Stimulated activated CD4-positive, alpha-beta T cell treated with anti-CD3 and anti-CD28 coated beads, Interleukin-12 subunit alpha, Interleukin-12 subunit beta, amount 100 ng/mL, for 24 hours (primary cell): ENCODE results near the gene PDE4B.

Experiments used
- DNase-seq, 2 experiments: peaks; one replicate each; pipeline ENCODE4 v3.0.0-alpha.2; 2020; ENCODE audit warnings: low read depth in 2 of 2

PDE4B gene

DNA sequence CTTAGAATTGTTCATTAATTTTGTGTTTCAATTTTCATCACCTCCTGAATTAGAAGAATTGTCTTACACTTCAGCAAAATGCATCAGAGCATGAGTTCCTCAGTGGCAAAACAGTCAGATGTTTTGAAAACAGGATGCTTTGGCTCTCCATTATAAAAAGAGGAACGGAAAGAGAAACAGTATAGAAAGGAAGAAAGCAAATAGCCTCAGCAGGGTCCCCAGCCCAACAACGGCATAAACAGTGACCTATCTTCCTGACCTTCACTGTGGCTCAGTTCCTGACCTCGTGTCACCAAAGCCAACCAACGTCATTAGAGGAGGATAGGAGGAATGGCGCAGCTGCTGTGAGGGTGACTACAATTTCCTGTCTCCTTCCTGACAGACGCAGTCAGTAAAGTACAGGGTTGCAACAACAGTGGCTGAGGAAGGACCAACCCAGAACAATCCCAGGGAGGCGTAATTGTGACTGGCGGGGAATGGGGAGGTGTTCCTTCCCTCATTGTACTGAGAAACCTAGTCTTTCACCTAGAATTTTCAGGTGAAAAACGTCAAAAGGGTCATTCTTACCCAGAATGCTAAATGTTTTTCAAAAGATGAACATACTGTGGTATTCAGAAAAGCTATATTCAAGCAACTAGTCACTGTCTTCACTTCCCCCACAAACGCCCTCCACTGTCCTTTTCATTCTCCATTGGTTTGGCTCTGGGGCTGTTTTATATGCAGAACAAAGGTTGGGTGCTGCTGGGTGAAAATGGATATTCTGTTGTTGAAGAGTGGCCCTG, 543.4 kb downstream of the PDE4B start:
- DNase-seq, result peak; percentile 41 to 51

DNA sequence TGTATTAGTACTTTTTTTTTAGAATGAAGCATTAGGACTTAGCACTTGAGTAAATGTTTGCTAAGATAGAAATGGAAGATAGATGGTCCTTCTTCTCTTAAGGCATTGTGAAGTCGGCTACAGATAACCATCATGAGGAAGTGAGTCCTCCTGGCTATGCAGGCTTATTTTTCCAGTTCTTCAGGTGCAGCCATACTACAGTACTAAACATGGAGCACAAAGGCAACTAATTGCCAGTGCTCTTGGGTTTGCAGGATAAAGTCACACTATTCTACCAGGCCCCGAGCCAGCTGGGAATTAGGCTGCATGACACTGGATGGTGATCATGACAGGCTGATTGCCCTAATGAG, 543.9 kb downstream of the PDE4B start:
- no peak for DNase-seq

DNA sequence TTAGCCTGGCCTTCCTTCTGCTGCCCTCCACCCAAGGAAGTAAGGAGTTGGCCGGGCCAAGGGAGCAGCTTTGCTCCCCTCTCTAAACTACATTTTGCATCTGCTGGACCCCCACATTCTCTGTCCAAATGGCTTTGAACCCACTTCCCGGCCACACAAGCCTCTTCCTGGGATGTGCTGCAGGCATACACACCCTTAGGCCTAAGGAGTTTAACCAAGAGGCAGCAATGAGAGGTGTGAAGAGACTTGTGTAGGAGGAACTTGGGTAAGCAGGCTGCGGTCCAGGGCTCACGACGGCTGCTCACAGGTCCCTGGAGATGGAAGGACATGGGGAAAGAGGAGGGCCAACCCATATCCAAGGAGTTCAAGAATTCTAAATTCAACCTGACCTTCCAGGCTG, 544.6 kb downstream of the PDE4B start:
- DNase-seq, result no peak

DNA sequence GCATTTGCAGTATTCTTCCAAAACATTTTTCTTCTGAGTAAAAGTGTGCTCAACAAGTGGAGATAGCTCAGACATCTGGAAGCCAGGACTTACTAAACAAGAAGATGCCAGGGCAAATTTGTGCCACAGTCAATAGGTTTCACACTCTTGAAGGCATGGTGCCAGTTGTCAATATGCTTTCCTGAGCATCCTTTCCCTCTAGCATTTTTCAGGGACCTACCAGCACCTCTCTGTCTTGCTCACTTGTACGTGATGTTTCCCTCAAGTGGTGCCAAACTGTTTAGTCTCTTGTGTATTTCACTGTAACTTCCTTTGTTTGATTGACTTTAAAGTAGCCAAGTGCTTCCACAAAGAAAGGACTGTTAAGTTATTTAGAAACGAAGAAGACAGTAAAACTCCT, 547.2 kb downstream of the PDE4B start:
- DNase-seq, result no peak

DNA sequence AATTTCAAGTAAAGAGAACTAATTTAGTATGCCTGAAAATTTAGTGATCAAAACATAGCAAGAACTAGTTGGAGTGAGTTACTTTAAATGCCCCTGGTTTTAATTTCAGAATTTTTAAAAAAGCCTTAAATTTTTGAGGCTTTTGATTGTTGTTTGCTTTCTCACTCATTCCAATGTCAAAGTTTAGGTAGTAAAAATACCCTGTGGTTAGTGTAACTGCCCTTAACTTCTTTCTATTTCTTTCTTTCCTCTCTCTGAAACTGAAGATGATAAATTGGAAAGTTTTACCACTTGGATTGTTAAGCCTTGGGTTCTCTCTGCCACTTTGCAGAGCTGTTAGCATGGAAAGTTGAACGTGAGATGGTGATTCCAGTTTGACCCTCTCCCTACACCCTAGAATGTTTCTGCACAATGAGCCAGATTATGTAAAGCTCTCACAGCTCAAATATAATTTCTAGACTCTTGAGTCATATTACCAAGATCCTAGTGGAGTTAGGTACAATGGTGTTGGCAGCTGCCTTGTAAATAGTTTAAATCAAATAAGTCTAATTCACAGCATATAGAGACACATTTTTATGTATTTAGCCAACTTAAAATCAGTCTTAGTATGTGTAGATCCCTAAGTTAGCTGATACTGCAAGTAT, 548.9 kb downstream of the PDE4B start:
- no peak for DNase-seq

DNA sequence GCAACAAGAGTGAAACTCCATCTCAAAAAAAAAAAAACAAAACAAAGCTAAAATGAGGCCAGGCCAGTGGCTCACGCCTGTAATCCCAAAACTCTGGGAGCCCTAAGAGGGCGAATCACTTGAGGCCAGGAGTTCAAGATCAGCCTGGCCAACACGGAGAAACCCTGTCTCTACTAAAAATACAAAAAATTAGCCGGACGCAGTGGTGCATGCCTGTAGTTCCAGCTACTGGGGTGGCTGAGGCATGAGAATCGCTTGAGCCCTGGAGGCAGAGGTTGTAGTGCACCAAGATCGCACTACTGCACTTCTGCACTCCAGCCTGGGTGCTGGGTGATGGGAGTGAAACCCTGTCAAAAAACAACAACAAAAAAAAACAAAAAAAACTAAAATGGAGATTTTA, 550.0 kb downstream of the PDE4B start:
- no peak for DNase-seq

DNA sequence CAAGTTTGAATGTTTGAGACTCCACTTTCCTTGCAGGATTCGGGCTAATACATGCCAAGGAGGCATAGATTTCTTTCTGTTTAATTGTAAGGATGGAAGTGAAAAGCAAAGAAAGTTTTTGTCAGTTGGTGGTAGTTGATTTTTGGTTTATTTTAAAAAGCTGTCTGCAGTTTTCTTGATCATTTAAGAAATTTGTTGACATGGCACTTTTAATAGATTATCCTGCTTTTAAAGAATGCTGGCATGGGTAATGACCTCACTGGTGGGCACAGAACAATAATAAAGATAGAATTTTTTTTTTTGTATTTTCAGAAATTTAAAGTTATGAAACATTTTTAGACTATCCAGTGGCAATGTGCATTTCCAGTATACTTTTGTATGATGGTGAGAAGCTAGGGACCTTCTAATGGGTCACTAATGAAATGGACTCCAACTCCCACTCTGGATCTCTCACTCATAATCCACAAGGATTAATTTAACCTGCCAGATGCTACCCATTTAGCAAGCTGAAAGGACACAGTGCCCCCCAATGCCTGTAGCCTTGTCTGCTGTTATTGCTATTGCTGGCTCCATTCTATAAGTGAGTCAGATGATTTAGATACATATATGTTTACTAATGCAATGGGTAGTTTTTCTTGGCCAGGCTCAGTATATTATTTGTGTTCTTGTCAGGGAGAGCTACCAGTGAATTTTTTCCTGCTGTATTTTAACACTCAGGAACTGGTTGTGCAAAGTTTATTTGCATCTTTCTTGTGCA, 551.1 kb downstream of the PDE4B start:
- DNase-seq, result no peak

DNA sequence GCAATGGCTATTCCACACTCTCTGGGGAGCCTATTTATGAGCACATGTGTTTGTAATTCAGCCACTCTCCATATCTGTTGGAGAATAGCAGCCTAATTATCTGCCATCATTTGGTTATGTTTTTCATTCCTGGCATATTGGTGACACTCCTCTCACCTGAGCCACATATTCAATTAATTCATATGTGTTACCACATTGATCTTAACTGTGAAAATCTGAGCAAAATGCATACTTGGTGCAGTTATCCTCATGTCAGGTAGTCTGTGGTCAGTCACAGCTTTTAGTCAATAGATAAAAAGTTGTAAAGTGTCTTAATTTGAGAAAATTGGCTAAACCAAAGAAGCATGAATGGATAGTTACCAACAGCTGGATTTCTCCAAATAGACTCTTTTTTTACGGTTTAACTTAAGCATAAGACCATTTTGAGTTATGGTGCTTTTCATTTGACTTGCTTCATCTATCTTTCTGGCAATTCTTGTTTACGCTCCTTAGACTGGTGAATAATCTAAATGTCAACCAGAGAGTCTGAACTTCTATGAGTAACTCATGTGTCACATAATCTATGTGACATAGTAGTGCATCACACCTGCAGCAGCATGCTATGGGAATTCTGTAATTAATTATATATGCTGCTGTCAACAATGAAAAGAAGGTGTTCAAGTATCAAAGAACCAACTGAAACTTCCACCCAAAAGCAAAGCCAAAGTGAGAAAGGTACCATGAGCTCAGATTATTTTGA, 553.5 kb downstream of the PDE4B start:
- no peak for DNase-seq

DNA sequence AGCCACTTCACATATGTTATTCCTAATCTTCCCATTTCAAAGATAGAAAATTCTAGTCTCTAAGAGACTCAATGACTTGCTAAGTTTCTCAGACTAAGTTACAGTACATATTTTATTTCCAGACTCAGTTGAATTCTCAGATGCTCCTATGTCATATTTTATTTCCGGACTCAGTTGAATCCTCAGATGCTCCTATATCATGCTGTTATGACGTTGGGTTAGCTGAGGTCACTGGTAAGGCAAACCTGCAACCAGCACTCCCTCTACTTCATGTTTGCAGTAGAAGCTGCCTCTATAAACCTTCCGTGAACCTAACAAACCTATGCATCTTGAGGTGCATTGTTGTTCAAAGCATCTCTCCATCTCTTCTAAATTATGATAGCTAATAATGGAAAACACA, 554.2 kb downstream of the PDE4B start:
- no peak for DNase-seq

DNA sequence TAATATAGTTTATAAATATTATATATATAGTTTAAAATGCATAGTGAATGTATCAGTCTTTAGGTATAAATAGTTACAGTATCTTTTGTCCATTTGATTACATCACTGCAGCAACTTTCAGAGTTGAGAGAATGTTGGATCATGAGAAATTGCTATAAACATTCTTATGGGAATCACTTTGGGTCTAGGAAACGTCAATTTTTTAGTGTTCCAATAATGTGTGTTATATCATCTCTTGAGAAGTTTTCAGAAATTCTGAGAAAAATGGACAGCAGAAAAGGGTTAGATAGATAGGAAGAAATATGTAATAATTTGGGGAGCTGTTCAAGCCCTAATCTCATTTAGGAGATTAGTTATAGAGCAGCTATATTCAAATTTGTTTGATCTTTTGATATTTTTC, 556.1 kb downstream of the PDE4B start:
- no peak for DNase-seq

DNA sequence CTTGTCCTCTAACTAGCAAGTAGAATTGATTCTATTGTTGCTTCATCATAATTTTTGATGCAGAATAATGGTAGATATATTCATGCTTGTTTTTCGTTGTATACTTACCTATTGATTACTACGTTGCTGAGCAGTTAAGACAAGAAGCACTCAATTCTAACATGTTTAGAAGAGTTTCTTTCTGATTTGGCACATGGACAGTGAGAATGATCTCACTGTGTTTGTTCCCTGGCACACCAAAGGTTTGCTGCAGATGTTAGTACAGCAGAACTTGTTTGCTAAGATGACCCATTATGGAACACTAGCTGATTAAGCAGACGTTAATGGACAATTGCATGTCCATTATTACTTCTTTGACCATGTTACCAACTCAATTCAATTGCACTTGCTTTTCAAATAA, 556.5 kb downstream of the PDE4B start:
- no peak for DNase-seq

DNA sequence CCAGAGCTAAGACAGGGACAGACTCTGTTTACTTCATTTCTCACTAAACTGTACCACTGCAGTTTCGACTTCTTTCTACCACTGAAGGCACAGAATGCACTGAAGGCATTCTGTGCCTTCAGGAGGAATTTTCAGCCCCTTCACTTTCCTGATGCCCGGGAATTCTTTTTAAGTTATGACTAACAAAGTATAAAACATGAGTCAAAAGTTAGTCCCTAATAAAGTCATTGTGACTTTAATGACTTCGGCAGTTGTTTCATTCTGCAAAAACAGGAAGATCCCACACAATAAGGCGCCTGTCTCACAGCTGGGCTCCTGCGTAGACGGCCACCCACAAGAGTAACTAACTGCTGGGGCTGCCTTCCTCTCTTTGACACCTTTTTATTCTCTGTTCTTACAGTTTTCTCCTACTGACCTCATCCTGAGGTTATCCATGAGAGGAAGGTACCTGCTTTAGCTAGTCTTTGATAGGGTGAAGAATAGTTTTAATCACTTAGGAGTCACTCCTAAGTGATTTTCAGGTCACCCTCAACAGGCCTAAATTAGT, 557.4 kb downstream of the PDE4B start:
- DNase-seq, result no peak

DNA sequence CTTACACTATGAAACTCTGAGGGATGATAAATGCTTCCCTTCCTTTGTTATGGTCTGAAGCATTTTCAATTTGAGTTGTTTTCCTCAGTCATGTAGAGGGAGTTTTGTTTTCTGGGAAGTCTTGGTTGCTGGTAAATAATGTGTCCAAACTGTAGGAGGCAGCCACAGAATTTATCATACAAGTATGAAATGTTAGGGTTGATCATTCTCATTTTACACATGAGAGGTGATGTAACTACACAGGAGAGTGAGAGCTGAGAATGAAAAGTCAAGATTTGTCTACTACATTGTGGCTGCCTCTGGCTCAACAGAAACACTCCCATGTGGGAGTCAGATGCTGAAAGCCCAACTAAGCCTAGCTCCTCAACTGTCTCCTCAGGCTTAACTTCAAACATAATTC, 558.8 kb downstream of the PDE4B start:
- DNase-seq, result no peak

DNA sequence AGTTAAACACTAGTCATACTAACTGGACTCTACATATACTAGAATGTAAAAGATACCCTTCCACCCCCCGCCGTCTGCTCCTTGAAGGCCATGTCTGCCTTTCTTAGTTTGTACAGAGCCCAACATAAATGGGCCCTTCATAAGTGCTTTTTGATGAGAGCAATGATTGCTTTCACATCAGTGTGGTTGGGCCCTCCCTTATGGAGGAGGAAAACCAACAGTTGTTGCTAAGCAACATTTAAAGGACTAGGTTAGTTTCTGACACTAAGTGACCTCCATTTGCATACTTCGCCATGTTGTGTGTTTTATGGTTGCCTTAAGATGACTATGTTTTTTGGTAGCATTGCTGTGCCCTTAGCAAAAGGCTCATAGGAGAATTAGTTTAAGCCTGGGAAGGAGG, 559.2 kb downstream of the PDE4B start:
- no peak for DNase-seq

DNA sequence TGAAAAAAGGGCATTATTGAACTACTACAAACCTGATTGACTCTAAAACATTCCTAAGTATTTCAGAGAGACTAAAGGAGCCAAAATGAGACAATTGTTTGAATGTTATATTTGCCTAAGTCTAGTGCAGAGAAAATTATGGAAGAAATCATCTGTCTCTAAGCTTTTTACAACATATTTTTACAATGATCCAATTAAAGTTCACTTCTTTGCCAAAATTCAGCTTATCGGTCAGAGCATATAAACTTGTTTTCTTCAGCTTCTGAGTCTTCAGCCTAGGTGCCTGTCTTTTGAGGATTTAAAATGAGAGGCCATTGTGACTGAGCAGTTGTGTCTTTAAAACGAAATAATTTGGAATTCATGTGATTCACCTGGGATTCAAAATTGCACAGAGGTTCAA, 560.1 kb downstream of the PDE4B start:
- no peak for DNase-seq

DNA sequence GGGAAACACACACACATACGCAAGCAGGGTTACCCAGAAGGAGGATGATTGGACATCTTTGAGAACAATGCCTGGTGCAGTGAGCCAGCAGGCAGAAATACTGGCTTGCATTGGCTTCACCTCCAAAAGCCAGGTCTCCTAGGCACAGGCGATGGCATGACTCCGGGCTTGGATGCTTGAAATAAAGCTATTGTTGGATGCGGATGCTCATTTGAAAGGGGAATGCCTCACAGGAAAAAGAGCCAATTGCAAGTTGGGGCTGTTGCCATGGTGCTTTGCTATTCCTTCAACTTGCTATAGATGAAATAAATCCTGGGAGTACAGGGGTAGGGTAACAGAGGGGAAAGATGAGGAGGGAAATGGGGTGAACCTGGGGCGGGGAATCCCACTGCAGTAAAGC, 560.6 kb downstream of the PDE4B start:
- no peak for DNase-seq

DNA sequence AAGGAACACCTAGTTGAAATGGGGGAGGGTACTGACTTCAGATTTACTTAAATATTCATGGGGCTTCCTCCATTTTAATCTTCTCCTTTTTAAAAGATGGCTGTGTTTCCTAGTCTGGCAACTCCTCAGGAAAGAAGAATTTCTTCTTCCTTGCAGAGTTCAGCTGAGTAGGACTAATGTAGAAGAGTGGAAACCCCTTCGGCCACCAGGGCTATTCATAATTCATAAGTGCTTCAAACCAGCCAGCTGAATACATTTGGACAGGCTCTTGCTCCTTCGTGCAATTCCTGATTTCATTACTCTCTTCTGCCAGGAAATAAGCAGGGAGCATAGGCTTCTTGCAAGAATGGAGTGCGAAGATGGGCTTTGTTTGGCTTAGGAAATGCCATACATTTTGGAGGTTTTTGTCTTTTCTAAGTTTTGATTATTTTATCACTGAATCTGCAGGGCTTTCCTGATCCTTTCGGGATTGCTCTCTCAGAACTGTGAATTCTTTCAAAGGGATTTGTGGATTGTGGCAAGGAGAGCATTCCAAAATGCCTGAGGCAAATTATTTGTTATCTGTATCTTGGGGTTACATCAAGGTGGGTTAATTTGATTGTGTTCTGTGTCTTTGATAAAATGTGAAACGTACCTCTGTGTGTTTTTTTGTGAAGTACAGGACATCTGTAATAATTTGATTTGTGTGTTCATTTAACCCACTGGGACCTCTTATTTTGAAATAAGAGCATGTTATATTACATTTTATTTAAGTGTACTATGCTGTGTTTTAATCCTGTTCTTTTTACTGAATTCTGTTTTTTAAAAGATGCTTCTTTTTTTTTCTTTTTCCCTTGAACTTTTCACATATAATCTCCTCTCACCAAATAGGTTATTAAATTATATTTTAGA, 561.9 kb downstream of the PDE4B start:
- DNase-seq, result no peak

DNA sequence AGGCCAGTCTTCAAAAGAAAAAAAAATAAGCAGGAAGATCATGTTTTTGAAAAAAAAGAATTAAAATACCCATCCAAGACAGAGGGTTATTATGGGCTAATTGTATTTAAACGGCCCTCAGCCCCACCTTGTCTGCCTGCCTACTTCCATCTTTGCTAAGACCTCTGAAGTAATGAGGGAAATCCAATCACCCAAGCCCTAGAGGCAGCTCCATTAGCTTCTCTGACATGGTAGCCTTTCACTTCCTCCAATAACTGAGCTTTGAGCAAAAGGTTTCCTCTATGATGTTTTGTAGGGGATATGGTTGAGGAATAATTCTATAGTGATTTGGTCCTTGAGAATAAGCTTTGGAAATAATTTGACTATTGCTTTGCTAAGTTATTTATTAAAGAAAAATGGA, 563.1 kb downstream of the PDE4B start:
- no peak for DNase-seq

DNA sequence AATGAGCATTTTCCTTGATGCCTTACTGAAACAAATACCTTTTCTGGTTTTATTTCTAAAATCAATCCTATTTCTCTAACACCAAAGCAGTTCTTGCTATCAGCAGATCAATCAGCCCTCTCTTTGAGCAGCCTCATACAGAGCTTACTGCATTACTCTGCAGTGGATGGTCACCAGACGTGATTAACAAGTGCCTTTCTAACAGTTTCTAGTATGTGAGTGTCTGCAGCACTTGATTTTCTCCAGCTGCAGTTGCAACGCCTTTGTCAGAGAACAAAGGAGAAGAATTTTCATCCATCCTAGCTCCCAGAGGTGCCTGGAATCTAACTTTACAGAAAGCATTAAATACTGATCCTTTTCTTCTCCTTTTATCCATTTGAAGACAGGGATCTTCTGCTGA, 563.9 kb downstream of the PDE4B start:
- no peak for DNase-seq

DNA sequence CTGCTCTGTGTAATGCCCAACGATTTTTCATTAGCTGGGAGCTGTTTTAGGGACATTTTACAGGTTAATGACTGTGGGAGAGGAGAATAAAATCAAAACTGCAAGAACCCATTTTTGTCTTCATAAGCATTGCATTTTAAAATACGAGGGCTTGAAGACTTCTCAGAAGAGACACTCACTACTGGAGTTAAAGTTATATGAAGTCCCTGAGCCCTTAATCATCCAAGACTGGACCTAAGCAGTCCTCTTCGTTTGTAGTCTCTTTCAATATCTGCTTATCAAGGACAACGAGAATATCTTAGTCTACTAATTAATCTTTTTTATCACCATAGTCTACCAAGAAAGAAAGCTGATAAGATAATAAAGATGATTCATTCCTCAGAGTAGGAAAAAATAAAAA, 564.3 kb downstream of the PDE4B start:
- no peak for DNase-seq
